Astrocyte (in vitro differentiated cells and primary cell): ENCODE results near the gene LMO7.

Experiments
- EZH2 ChIP-seq: IDR thresholded peaks from 2 replicates; pipeline ENCODE4 v1.6.1; 2012; ENCODE audit warnings: mild to moderate bottlenecking, low read length, inconsistent platforms; ENCODE audit not compliant: insufficient read depth
- TF ChIP-seq, protein P1 (sequence below): IDR thresholded peaks from 2 replicates; pipeline ENCODE4 v1.5.1; 2011; ENCODE audit warnings: low read depth, mild to moderate bottlenecking, inconsistent platforms, low read length, moderate library complexity; ENCODE audit not compliant: insufficient read depth

DNA sequence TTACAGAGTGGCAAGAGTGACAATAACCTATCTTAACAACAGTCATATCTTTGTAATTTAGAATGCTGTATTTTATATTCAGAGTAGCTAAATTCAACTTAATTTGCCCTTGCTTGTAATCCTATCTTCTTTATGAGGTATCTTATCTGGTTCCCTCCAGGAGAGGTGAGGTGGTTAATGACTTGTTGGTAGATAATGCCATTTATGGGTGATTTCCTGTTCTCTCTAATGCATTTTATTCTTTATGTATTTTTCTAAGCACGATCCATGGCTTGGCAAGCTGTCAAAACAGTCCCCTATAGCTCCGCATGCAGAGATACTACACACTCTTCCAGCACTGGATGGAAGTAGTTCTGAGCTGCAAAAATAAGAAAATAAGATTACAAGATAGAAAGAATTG lies 267.9 kb downstream of the LMO7 start:
- TF ChIP-seq EZH2: no peak
- TF ChIP-seq, protein P1, sequence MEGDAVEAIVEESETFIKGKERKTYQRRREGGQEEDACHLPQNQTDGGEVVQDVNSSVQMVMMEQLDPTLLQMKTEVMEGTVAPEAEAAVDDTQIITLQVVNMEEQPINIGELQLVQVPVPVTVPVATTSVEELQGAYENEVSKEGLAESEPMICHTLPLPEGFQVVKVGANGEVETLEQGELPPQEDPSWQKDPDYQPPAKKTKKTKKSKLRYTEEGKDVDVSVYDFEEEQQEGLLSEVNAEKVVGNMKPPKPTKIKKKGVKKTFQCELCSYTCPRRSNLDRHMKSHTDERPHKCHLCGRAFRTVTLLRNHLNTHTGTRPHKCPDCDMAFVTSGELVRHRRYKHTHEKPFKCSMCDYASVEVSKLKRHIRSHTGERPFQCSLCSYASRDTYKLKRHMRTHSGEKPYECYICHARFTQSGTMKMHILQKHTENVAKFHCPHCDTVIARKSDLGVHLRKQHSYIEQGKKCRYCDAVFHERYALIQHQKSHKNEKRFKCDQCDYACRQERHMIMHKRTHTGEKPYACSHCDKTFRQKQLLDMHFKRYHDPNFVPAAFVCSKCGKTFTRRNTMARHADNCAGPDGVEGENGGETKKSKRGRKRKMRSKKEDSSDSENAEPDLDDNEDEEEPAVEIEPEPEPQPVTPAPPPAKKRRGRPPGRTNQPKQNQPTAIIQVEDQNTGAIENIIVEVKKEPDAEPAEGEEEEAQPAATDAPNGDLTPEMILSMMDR: no peak
